Dendritic cell treated with granulocyte-macrophage colony-stimulating factor and Interleukin-4, amounts not matched to agents 40 ng/mL and 50 ng/mL, for 4 days (primary cell): ENCODE measurements around the gene DBR1.
A peak's percentile ranks its signal among the peaks of the same experiment; 100 is the strongest.

Source experiments
- H3K27ac Mint-ChIP-seq: one replicate; pipeline ENCODE4 v1.8.0; 2022; ENCODE audit warnings: mild to moderate bottlenecking, mixed read lengths
- H3K27me3 Mint-ChIP-seq: one replicate; pipeline ENCODE4 v1.8.0; 2022; ENCODE audit warnings: mild to moderate bottlenecking, mixed read lengths
- H3K36me3 Mint-ChIP-seq: one replicate; pipeline ENCODE4 v1.8.0; 2022; ENCODE audit warnings: low read depth, mixed read lengths
- H3K4me1 Mint-ChIP-seq: one replicate; pipeline ENCODE4 v1.8.0; 2022; ENCODE audit warnings: low read depth, mixed read lengths
- H3K4me3 Mint-ChIP-seq: one replicate; pipeline ENCODE4 v1.8.0; 2022; ENCODE audit warnings: mild to moderate bottlenecking, moderate library complexity, mixed read lengths
- H3K9me3 Mint-ChIP-seq: one replicate; pipeline ENCODE4 v1.8.0; 2022; ENCODE audit warnings: mixed read lengths
- intact Hi-C: fragments of 100-400 bp; cut with micrococcal nuclease; formaldehyde crosslinking; loops from one replicate; pipeline ENCODE4 v1.15.0; 2022

Gene DBR1, protein sequence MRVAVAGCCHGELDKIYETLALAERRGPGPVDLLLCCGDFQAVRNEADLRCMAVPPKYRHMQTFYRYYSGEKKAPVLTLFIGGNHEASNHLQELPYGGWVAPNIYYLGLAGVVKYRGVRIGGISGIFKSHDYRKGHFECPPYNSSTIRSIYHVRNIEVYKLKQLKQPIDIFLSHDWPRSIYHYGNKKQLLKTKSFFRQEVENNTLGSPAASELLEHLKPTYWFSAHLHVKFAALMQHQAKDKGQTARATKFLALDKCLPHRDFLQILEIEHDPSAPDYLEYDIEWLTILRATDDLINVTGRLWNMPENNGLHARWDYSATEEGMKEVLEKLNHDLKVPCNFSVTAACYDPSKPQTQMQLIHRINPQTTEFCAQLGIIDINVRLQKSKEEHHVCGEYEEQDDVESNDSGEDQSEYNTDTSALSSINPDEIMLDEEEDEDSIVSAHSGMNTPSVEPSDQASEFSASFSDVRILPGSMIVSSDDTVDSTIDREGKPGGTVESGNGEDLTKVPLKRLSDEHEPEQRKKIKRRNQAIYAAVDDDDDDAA

DNA sequence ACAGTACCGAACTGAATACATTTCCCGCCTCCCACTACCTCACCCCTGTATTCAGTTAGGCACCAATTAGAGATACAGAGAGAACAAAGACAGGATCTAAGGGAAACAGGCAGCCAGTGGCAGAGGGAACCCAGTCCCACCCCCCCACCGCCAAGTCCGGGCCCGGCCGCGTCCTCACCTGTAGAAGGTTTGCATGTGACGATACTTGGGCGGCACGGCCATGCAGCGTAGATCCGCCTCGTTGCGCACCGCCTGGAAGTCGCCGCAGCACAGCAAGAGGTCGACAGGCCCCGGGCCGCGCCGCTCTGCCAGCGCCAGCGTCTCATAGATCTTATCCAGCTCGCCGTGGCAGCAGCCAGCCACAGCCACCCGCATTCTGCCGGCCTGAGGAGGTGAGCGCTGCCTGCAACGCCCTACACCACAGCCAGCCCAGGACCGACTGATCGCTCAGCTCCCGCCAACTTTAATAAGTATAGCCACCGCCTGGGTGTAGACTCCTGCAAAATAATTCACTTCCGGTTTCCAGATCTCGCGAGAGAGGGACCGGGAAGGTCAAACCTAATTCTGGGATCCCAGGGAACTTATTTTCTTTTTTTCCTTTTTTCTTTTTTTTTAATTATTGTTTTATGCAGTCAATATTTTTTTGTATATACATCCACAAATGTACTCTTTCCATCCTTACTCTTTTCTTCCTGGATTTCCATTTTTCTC, at the start of gene DBR1:
TSS of gene DBR1 (minus strand) at position 501 of the 711 bp plus-strand sequence. CDS start at position 375, 126 bp downstream.
- intact Hi-C loops, result loop anchor here (1.0 to 5.0 kb wide), 2 partner anchors 48 to 59 kb away; partner anchors contain the start of gene DZIP1L
- Mint-ChIP-seq H3K4me3 (peak within 1 kb of the TSS; percentile 89), H3K4me1 (peaks cover 21% of the 10 kb centered on the region), H3K27ac (peak within 1 kb of the TSS; percentile 92), H3K9me3 (no peaks in the 10 kb centered on the region), H3K27me3 (peaks cover 5% of the 10 kb centered on the region), H3K36me3 (peaks cover 23% of the 10 kb centered on the region)

DNA sequence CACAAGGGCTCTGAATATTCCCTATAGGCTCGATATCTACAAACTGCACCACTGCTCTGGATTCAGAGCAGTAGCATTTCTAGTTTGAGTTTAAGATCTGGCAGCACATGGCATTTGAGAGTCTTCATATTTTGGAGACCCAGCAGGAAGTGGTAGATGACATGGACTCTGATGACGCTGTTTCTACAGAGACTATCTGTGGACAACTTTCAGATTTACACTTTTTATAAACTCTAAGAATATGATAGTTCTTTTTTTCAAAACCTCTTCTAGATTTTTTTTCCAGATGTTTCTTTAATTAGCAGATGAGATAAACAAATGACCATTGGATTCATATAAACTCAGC, 48.2 kb upstream of the DBR1 start:
- H3K27ac Mint-ChIP-seq, result no peak overlapping the region

DNA sequence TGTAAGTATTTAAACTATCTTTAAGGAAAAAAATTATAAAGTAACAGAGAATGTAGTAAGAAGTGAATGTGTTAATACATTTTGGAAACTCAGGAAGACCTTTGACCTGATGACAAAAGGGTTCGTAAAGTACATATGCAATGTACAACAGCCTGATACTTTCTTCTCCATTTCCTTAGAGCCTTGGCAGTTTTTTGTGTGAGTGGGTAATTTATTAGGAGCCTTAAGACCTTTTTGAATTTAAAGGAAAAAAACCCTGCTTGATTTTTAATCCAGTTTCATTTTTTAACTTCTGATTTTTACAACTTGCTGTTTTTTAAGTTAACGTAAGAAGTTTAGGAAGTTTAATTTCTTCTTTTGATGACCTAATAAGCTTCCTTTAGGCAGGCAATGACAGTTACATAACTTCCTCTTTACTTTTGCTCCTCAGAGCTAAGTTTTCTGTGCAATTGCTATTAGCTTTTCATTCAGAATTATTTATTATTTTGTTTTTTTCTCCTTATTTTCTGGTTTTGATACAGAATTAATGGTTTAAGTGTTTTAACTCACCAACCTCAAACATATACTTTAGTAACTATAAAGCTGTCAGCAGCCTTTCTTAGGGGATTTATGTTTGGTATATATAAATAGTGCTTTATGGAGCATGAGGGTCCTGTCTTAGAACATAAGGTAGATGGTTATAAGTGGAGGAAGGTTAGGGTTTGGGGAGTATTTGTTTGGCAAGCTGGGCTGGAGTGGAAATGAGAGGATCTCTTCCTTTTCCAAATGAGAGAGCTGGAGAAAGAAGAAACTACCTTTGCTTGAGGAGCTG, 47.6 kb upstream of the DBR1 start:
- peaks cover 50% of the 10 kb centered on the region for H3K36me3 Mint-ChIP-seq
- peak overlapping the region; percentile 23 for H3K4me3 Mint-ChIP-seq
- no peaks in the 10 kb centered on the region for H3K27me3 Mint-ChIP-seq
- intact Hi-C loops, result loop anchor here (5.0 to 10.0 kb wide), 2 partner anchors 50 to 108 kb away; partner anchors contain the start of genes DBR1 and DZIP1L
- peaks cover 43% of the 10 kb centered on the region for H3K4me1 Mint-ChIP-seq
- no peak overlapping the region for H3K27ac Mint-ChIP-seq
- no peaks in the 10 kb centered on the region for H3K9me3 Mint-ChIP-seq

More for the DNA sequence above, 48.2 kb upstream of the DBR1 start:
- peaks cover 43% of the 10 kb centered on the region for H3K4me1 Mint-ChIP-seq
- intact Hi-C loops, result loop anchor here (5.0 to 10.0 kb wide), 2 partner anchors 51 to 108 kb away; partner anchors contain the start of genes DBR1 and DZIP1L
- H3K4me3 Mint-ChIP-seq, result no peak overlapping the region
- H3K36me3 Mint-ChIP-seq, result peaks cover 53% of the 10 kb centered on the region
- no peaks in the 10 kb centered on the region for H3K9me3 Mint-ChIP-seq
- no peaks in the 10 kb centered on the region for H3K27me3 Mint-ChIP-seq

DNA sequence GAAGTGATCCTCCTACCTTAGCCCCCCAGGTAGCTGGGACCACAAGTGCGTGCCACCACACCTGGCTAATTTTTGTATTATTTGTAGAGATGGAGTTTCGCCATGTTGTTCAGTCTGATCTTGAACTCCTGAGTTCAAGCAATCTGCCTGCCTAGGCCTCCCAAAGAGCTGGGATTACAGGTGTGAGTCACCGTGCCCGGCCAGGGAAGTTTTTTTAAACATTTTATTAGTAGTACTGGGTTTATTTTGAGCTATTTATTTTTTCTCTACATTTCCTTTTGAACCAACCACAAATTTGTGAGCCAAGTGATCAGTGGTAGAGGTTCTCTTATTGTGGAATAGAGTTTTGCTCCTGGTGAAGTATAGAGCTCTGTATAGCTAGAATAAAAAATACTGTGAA, 46.1 kb upstream of the DBR1 start:
- Mint-ChIP-seq H3K36me3 (peaks cover 37% of the 10 kb centered on the region), H3K27ac (no peak overlapping the region), H3K27me3 (no peaks in the 10 kb centered on the region), H3K4me1 (peaks cover 43% of the 10 kb centered on the region), H3K9me3 (no peaks in the 10 kb centered on the region), H3K4me3 (no peak overlapping the region)
- intact Hi-C loops, result loop anchor here (5.0 to 10.0 kb wide), 2 partner anchors 48 to 106 kb away; partner anchors contain the start of genes DBR1 and DZIP1L

DNA sequence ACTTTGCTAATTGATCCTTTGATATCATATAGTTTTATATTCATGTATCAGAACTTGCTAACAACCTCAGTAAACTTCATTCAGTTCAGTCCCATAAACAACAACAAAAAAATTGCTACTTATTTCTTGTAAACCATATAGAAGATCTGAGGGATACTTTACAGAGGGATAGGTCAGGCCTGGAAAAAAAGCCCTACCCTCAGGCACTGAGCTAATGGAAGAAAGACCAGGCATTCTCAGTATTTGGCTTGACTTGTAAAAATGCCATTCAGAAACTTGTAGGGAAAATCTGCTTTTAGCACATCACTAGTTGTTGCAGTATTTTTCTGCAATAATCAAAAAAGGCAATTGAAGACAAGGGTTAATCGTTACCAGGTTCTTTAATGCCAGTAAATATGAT, 45.5 kb upstream of the DBR1 start:
- Mint-ChIP-seq H3K27me3 (no peaks in the 10 kb centered on the region), H3K27ac (peak overlapping the region; percentile 38), H3K4me1 (peaks cover 43% of the 10 kb centered on the region), H3K9me3 (no peaks in the 10 kb centered on the region), H3K4me3 (no peak overlapping the region), H3K36me3 (peaks cover 32% of the 10 kb centered on the region)
- intact Hi-C loops, result loop anchor here (5.0 to 10.0 kb wide), 2 partner anchors 48 to 105 kb away; partner anchors contain the start of genes DBR1 and DZIP1L

DNA sequence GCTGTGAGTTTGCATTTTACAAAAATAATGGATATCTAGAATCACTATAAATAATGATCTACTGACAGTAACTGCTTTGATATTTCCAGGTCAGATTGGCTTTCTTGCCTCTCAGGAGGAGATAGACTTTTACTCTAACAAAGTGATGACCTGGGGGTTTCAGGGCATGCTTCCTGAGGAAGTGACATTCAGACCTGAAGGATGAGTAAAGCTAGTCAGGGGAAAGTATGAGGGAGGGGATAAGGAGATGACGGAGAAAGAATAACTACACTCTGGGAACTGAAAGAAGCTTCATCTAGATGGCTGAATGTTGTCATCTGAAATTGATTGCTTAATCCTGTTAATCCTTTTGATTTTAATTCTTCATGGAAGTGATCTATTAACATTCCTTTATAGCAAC, 44.5 kb upstream of the DBR1 start:
- Mint-ChIP-seq H3K4me1 (peaks cover 43% of the 10 kb centered on the region), H3K27ac (peak overlapping the region; percentile 38), H3K27me3 (no peaks in the 10 kb centered on the region), H3K4me3 (no peak overlapping the region), H3K36me3 (peaks cover 22% of the 10 kb centered on the region), H3K9me3 (no peaks in the 10 kb centered on the region)
- intact Hi-C loops, result no loop called here

DNA sequence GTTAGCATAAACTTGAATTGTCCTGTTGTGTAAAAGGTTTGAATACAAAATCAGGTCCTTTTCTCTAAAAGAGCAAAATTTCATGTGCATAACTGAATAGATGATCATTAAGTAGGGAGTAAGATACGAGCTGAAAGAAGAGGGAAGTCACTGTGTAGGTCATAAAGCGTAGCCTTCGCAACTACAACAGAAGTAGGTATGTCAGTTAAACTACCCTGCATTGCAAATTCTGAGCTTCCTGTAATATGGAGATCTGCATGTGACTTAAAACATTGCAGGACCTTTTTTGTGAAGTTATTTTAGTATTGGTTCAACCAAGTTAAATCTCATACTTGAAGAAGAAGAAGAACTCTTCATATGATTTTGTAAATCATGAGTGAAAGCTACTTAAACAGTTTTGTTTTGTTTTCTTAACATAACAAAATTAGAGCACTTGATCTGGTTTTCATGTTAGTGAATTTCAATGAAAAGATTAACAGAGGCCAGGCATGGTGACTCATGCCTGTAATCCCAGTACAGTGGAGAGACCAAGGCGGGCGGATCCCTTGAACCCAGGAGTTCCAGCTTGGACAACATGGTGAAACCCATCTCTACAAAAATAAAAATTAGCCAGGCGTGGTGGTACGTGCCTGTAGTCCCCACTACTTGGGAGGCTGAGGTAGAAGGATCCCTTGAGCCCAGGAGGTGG, 38.8 kb upstream of the DBR1 start:
- intact Hi-C loops, result no loop called here
- H3K27ac Mint-ChIP-seq, result no peak overlapping the region
- peaks cover 20% of the 10 kb centered on the region for H3K4me1 Mint-ChIP-seq
- no peaks in the 10 kb centered on the region for H3K9me3 Mint-ChIP-seq
- peaks cover 34% of the 10 kb centered on the region for H3K36me3 Mint-ChIP-seq
- H3K27me3 Mint-ChIP-seq, result no peaks in the 10 kb centered on the region
- H3K4me3 Mint-ChIP-seq, result no peak overlapping the region

DNA sequence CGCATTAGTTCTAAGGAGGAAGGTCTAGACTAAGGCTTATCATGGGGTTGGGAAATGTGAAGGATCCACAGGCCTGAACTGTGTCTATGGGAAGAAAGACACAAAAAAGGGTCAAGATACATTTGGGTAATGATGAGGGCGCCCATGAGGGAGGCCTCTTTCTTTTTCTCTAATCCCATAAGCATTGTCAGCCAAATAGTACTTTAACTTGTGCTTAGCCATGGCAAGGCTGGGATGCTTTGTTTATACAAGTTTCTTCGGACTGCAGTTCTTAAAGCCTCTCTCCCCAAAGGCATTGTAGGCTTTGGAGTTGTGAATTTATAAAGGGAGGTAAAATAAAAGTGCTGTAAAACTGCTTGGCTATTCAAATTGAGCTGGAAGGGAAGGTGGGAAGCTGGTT, 35.8 kb upstream of the DBR1 start:
- Mint-ChIP-seq H3K36me3 (peaks cover 51% of the 10 kb centered on the region), H3K27me3 (no peaks in the 10 kb centered on the region), H3K9me3 (no peaks in the 10 kb centered on the region), H3K27ac (no peak overlapping the region), H3K4me1 (peaks cover 14% of the 10 kb centered on the region), H3K4me3 (no peak overlapping the region)
- intact Hi-C loops, result no loop called here

DNA sequence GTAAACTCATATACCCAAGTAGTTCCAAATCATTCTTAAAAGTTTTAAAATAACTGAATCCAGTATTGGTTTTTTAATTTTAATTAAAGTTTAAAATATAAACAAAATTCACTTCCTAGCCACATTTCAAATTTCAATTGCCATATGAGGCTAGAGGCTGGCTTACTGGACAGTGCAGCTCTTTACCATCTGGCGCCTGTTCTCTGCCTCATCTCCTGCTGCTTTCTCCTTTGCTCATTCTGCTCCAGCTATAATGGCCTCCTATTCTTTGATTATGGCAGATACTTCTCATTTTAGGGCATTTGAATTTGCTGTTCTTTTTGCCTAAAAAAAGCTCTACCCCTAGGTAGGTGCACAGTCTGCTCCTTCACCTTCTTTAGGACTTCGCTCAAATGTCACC, 31.5 kb upstream of the DBR1 start:
- no peaks in the 10 kb centered on the region for H3K27me3 Mint-ChIP-seq
- intact Hi-C loops, result no loop called here
- peaks cover 43% of the 10 kb centered on the region for H3K36me3 Mint-ChIP-seq
- no peak overlapping the region for H3K27ac Mint-ChIP-seq
- H3K4me3 Mint-ChIP-seq, result no peak overlapping the region
- H3K4me1 Mint-ChIP-seq, result peaks cover 20% of the 10 kb centered on the region
- H3K9me3 Mint-ChIP-seq, result no peaks in the 10 kb centered on the region

DNA sequence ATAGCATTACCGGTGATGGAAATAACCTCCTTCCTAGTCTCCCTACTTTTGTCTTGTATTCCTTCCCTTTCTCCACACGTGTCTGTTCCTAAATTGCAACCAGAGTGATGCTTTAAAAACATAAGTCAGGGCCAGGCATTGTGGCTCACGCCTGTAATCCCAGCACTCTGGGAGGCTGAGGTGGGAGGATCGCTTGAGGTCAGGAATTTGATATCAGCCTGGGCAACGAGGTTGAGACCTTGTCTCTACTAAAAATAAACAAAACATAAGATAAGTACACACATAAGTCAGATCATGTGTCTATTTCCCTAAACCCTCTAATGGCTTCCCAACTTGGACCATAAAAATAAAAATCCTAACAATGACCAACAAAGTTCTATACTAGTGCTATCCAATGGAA, 30.8 kb upstream of the DBR1 start:
- Mint-ChIP-seq H3K36me3 (peaks cover 41% of the 10 kb centered on the region), H3K27ac (no peak overlapping the region), H3K4me3 (no peak overlapping the region), H3K4me1 (peaks cover 20% of the 10 kb centered on the region), H3K27me3 (no peaks in the 10 kb centered on the region), H3K9me3 (no peaks in the 10 kb centered on the region)
- intact Hi-C loops, result no loop called here

DNA sequence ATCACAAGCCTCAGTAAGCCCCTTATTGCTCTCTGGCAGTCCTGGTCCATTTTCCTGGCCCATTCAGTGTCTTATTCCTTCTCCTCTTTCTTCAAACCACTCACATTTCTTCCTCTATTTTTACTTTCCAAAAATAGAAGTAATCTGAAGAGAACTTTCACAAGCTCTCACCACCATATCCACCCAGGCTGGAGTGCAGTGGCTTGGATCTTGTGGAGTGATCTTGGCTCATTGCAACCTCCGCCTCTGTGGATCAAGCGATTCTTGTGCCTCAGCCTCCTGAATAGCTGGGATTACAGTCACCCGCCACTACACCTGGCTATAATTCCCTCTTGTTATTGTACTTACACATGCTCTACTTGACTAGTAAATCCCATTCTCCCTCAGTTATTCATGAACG, 29.2 kb upstream of the DBR1 start:
- peaks cover 31% of the 10 kb centered on the region for H3K4me1 Mint-ChIP-seq
- H3K36me3 Mint-ChIP-seq, result peaks cover 41% of the 10 kb centered on the region
- H3K4me3 Mint-ChIP-seq, result no peak overlapping the region
- intact Hi-C loops, result no loop called here
- H3K27me3 Mint-ChIP-seq, result no peaks in the 10 kb centered on the region
- H3K27ac Mint-ChIP-seq, result no peak overlapping the region
- H3K9me3 Mint-ChIP-seq, result no peaks in the 10 kb centered on the region

DNA sequence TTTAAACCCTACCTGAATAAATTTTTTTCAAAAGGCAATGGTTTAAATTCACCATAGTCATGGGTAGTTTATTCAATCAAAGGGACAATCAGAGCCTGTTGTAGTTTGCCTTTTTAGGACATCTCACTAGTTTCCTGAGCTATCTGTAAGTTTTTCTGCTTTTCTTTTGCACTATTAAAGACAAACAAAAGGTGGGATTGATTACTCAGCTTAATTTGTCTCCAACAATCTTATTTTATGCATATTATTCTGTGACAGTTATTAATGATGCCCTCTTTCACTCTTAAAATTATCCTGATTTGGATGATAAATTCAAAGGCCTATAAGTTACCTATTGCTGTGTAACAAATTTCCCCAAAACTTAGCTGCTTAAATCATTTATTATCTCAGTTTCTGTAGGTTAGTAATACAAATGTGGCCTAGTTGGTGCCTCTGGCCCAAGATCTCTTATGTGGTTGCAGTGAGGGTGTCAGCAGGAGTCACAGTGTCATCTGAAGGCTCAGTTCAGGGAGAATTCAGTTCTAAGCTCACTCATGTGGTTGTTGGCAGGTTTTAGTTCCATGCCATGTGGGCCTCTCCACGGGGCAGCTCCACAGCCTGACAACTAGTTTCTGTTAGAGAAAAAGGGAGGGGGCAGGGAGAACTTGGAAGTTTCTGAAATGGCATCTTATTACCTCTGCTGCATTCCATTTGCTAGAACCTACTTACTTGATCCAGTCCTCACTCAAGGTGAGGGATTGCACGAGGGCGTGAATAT, 28.4 kb upstream of the DBR1 start:
- Mint-ChIP-seq H3K9me3 (no peaks in the 10 kb centered on the region), H3K36me3 (peaks cover 39% of the 10 kb centered on the region), H3K4me3 (no peak overlapping the region), H3K27ac (no peak overlapping the region), H3K27me3 (no peaks in the 10 kb centered on the region), H3K4me1 (peaks cover 34% of the 10 kb centered on the region)
- intact Hi-C loops, result no loop called here
